HAP-1 (cell line): ENCODE results near the gene MAST4.

Experiments
- DNase-seq, 2 experiments: peaks; one replicate each; pipeline ENCODE4 v3.0.0-alpha.2; 2016 to 2020; ENCODE audit warnings: low spot score in 2 of 2
- H3K27me3 ChIP-seq: fragments of 250-450 bp; sonication (Bioruptor Pico); 2 replicates; pipeline ENCODE4 v1.5.1; 2020; ENCODE audit warnings: low read depth, mild to moderate bottlenecking, moderate library complexity
- H3K36me3 ChIP-seq: fragments of 250-450 bp; sonication (Bioruptor Pico); replicated peaks from 2 replicates; pipeline ENCODE4 v1.5.1; 2020; ENCODE audit warnings: mild to moderate bottlenecking
- H3K4me1 ChIP-seq: fragments of 250-450 bp; sonication (Bioruptor Pico); 2 replicates; pipeline ENCODE4 v1.5.1; 2020; ENCODE audit warnings: mild to moderate bottlenecking
- H3K4me3 ChIP-seq: fragments of 250-450 bp; sonication (Bioruptor Pico); 2 replicates; pipeline ENCODE4 v1.5.1; 2020; ENCODE audit warnings: mild to moderate bottlenecking, moderate library complexity
- H3K9me3 ChIP-seq: fragments of 250-450 bp; sonication (Bioruptor Pico); 2 replicates; pipeline ENCODE4 v1.5.1; 2020; ENCODE audit warnings: mild to moderate bottlenecking, moderate library complexity
- in situ Hi-C: fragments of 300-500 bp; cut with MboI; formaldehyde crosslinking; loops from 3 replicates; pipeline ENCODE4 v1.14.3; 2020; ENCODE audit warnings: low sequenced_read_pairs, inconsistent platforms, mixed read lengths

The MAST4 gene

DNA sequence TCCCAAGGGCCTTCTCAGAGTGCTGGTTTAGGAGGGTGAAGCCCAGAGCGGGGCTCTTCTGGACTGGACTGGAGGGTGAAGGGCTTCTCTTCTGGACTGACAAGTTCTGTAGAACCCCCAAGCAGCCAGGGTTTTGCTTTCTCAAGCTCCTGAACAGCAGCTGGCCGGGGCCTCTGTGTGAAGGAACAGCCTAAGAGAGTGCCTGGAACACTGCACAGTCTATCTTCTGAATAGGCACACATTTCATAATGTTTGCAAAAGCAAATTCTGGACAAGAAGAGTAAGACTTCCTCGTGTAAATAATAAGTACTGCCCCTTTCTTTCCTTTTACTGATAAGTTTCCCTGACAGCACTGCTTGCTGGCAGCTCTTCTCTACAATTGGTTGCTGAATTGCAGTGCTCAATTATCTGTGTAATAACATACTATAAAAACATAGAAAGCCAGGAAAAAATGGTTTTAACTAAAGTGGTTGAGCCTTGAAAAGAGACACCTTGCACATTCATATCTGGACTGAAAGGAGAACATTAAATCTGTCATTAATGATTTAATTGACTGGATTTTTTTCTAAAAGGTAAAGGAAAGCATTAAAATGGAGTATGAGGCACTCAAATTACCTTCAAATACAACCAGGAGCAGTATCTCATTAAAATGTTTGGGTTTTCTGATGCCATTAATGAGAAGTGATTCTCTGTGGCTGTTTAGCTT is 20.5 kb downstream of the MAST4 start:
- peaks cover 8% of the 10 kb centered on the region for H3K27me3 ChIP-seq
- H3K9me3 ChIP-seq: no peaks in the 10 kb centered on the region
- H3K4me3 ChIP-seq: no peak overlapping the region
- no peaks in the 10 kb centered on the region for H3K4me1 ChIP-seq
- in situ Hi-C loops: no loop called here
- H3K36me3 ChIP-seq: no peaks in the 10 kb centered on the region
- no peak for DNase-seq

DNA sequence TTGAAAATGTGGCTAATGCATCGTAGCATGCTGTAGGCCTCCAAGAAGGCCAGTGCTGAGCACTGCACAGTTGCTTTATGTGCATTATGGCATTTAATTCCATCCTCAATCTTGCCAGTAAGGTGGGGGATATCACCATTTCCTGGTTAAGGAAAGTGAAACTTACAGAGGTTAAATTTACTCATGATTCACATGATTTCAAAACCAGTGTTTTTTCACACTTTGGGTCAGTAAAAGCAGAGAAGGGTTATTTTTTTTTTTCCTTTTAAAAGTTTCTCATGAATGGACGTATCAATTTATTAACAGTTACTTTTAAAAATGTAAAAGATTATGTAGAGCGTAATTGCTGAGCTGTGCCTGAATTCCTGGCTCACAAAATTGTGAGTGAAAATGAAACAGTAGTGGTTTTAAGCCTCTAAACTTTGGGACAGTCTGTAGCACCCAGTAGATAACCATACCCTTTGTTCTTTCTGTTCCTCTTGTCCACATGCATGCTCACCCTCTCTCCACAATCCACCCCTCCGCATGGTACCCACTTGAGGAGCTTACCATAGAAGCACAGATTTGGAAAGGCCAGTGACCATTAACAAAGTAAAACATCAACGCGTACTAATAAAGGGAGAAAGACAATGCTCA is 21.2 kb downstream of the MAST4 start:
- Histone ChIP-seq H3K36me3 (no peaks in the 10 kb centered on the region), H3K9me3 (no peaks in the 10 kb centered on the region), H3K4me1 (no peaks in the 10 kb centered on the region), H3K4me3 (no peak overlapping the region), H3K27me3 (peaks cover 8% of the 10 kb centered on the region)
- DNase-seq: no peak
- in situ Hi-C loops: no loop called here

DNA sequence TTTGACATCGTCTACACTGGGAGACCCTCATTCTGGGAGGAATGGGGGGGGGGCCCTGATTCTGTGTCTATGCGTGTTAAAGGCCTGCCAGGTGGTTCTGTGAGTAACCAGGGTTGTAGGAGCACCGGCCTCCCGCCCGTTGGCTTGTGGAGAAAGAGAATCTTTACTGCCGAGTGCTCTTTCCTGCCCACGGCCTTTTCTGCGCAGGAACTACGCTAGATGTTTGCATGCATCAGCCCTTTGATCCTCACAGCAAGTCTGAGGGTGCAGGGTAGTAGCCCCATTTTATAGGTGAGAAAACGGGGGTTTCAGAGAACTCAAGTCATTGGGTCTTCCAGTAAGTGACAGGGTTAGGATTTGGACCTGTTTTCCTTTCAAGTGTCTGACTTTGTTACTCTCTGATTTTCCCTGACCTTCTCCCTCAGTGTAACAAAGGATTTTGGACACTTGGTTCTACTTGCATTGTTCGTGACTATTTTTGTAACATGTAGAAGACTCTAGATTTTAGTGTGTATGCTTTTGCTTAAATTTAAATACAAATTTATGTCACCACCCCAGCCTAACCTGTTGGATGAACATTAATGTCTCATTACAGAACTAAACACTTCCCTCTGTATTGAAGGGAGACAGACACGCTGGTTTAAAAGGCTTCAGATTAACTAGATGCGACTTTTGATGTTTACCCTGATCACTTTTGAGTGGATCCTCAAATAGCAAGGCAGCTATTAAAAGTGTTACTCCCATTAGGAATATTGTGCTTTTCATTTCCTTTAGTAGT is 22.0 kb downstream of the MAST4 start:
- no peak for DNase-seq
- Histone ChIP-seq H3K9me3 (no peaks in the 10 kb centered on the region), H3K27me3 (peaks cover 8% of the 10 kb centered on the region), H3K36me3 (no peaks in the 10 kb centered on the region), H3K4me3 (no peak overlapping the region), H3K4me1 (no peaks in the 10 kb centered on the region)
- in situ Hi-C loops: no loop called here

DNA sequence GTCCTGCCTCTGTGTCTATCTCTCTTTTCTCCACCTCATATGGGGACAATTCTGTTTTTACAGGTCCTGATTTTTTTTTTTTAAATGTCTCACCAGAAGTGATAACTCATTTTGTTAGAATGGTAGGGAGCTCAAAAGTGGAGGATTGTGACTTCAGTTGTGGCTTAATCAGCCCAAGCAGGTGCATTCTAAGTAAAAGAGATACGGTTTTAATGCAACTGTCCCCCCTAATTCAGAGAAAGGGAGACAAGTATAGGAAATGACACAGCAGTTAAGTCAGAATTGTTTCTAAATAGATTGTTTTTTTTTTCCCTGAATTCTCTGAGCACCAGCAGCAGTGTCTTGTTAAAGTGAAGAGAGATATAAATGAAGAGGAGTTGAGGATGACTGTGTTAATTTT is 24.5 kb downstream of the MAST4 start:
- no peaks in the 10 kb centered on the region for H3K4me1 ChIP-seq
- no peaks in the 10 kb centered on the region for H3K36me3 ChIP-seq
- DNase-seq: no peak
- peaks cover 8% of the 10 kb centered on the region for H3K27me3 ChIP-seq
- H3K9me3 ChIP-seq: no peaks in the 10 kb centered on the region
- in situ Hi-C loops: no loop called here
- no peak overlapping the region for H3K4me3 ChIP-seq

DNA sequence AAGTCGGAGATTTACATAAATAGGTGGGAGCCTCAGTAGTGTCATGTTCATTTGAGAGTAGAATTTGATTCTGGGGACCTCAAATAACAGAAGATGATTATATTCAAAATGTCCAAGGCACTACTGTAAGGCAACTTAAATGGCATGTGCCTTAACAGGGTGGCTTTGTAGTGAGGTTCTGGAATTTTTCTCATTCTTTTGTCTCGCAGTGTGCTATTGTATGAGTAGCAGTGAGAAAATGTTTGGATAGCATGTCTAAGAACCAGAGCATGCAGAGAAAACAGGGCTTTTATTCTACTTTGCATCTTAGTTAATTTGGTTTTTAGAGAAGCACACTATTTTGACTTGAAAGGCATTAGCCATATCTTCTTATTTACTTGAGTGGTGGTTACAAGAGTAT is 25.0 kb downstream of the MAST4 start:
- H3K36me3 ChIP-seq: no peaks in the 10 kb centered on the region
- in situ Hi-C loops: no loop called here
- H3K4me1 ChIP-seq: no peaks in the 10 kb centered on the region
- no peak overlapping the region for H3K4me3 ChIP-seq
- H3K9me3 ChIP-seq: no peaks in the 10 kb centered on the region
- H3K27me3 ChIP-seq: peaks cover 8% of the 10 kb centered on the region
- DNase-seq: no peak

DNA sequence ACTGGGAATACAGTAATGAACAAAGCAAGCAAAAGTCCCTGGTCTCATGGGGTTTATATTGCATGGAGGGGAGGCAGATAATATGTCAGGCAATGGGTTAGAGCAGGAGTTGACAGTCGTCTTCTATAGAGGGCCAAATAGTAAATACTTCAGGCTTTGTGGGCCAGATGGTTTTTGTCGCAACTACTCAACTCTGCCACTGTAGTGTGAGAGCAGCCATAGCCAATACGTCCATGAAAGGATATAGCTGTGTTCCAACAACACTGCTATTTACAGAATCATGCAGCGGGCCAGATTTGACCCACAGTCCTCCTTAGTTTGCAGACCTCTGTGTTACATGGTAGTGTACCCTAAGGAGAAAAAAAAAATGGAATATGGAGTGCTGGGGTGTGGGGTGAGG is 25.5 kb downstream of the MAST4 start:
- no peak for DNase-seq
- in situ Hi-C loops: no loop called here
- Histone ChIP-seq H3K4me3 (no peak overlapping the region), H3K4me1 (no peaks in the 10 kb centered on the region), H3K27me3 (peaks cover 7% of the 10 kb centered on the region), H3K36me3 (no peaks in the 10 kb centered on the region), H3K9me3 (no peaks in the 10 kb centered on the region)

DNA sequence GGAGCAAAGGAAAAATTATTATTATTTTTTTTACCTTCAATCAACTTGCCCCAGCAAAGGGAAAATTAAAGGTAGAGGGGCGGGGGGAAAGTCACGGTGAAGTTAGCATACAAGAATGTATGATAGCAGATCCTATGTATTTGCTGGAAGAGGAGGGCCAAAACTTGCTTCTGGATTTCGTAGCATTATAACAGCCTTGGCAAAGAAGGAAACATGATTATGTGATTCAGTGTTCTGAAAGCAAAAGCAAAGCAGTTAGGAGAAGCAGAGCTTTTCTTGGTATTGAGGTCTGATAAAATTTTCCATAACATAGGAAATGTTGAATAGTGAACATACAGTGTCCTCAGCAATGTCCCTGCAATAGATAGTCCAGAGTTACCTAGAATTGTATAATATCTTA is 32.4 kb downstream of the MAST4 start:
- no peaks in the 10 kb centered on the region for H3K36me3 ChIP-seq
- H3K4me1 ChIP-seq: no peaks in the 10 kb centered on the region
- no peak for DNase-seq
- in situ Hi-C loops: no loop called here
- H3K4me3 ChIP-seq: no peak overlapping the region
- H3K9me3 ChIP-seq: no peaks in the 10 kb centered on the region
- peaks cover 2% of the 10 kb centered on the region; the same call in 1 of the 2 replicates for H3K27me3 ChIP-seq

DNA sequence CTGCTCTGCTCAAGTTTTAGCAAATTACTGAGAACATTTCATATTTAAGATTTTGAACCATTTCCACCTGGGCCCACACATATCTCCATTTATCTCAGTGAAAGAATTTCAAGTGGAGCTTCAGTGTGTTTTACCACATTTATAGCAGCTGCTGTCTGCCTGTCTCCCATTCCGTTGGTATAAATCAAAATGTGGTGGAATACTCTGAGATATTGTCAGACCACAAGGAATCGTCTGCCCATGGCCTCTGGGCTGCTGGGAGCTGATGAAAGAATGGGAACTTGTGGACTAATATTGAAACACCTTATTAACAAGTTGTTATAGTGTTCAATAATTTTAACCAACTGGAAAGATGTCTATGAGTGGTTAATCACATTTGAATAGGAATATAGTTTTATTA is 33.3 kb downstream of the MAST4 start:
- H3K36me3 ChIP-seq: no peaks in the 10 kb centered on the region
- H3K9me3 ChIP-seq: no peaks in the 10 kb centered on the region
- no peak for DNase-seq
- no peak overlapping the region for H3K4me3 ChIP-seq
- no peaks in the 10 kb centered on the region for H3K4me1 ChIP-seq
- in situ Hi-C loops: no loop called here
- H3K27me3 ChIP-seq: peaks cover 2% of the 10 kb centered on the region; the same call in 1 of the 2 replicates

DNA sequence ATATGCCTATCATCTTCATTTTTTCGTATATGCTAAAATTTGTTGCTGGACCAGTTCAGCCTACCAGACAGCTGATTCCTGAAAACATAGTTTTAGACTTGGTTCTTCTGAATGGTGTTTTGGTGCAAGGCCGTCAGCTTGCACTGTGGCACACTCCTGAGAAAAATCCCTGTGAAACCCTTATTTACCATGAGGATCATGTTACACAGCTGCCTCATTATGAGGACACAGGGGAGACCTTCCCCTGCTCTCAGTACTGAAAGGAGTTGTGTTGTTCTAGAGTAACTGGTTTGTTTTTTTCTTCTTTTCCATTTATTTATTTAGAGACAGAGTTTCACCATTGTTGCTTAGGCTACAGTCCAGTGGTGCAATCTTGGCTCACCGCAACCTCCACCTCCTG is 37.6 kb downstream of the MAST4 start:
- in situ Hi-C loops: no loop called here
- Histone ChIP-seq H3K27me3 (no peaks in the 10 kb centered on the region), H3K9me3 (no peaks in the 10 kb centered on the region), H3K4me3 (no peak overlapping the region), H3K36me3 (no peaks in the 10 kb centered on the region), H3K4me1 (no peaks in the 10 kb centered on the region)
- DNase-seq: no peak

DNA sequence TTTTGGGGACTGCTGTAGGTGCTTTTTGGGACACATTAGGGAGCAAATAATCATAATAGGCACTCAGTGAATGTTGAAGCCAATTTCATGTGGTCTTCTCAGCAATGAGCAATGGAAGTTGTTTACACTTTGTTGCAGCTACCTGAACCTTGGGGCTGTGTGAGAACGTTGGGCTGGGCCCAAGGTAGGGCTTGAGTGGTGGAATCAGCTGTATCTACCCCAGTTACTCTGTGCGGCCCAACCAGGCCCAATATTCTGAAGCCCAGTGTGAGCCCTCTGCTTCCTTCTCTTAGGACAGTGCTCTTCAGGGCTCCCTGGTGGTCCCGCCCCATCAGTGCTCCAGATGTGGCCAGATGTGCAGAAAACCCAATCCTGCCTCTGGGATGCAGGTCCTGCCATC is 38.4 kb downstream of the MAST4 start:
- no peaks in the 10 kb centered on the region for H3K9me3 ChIP-seq
- no peaks in the 10 kb centered on the region for H3K27me3 ChIP-seq
- no peak overlapping the region for H3K4me3 ChIP-seq
- in situ Hi-C loops: no loop called here
- no peak for DNase-seq
- no peaks in the 10 kb centered on the region for H3K4me1 ChIP-seq
- H3K36me3 ChIP-seq: no peaks in the 10 kb centered on the region

DNA sequence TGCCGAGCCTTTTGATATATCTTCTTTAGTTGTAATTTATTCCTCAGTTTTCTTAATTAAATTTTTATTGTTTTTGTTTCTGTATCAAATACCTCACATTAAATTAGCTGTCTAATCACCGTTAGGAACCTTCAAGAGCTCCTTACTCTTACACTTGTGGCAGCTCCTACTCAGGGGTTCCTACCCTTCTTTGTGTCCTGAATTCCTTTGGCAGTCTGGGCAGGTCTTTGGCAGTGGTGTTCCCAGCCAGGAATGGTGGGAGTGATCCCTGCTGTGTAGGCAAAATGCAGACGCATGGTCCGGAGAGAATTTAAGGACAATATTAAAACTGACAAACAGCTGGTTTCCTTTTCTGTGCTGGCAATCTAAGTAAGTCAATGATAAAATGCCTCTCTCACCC is 41.8 kb downstream of the MAST4 start:
- in situ Hi-C loops: no loop called here
- H3K4me3 ChIP-seq: no peak overlapping the region
- no peaks in the 10 kb centered on the region for H3K4me1 ChIP-seq
- H3K27me3 ChIP-seq: no peaks in the 10 kb centered on the region
- DNase-seq: no peak
- H3K36me3 ChIP-seq: no peaks in the 10 kb centered on the region
- no peaks in the 10 kb centered on the region for H3K9me3 ChIP-seq

DNA sequence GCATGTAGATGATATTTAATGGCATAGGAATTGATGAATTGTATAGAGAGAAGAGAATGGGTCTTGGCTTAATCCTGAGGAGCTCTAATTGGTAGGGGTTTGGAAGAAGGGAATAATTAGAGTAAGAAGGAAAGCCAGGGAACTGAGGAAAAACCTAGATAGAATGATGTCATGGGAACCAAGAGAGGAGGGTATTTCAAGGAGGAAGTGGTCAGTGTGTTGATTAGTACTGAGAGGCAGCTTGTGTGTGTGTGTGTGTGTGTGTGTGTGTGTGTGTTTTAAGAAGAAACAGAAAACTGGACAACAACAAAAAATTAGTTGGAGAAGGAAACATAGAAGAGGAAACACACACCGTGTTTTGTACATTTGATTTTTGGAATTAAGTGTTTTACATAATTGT is 42.8 kb downstream of the MAST4 start:
- no peaks in the 10 kb centered on the region for H3K9me3 ChIP-seq

DNA sequence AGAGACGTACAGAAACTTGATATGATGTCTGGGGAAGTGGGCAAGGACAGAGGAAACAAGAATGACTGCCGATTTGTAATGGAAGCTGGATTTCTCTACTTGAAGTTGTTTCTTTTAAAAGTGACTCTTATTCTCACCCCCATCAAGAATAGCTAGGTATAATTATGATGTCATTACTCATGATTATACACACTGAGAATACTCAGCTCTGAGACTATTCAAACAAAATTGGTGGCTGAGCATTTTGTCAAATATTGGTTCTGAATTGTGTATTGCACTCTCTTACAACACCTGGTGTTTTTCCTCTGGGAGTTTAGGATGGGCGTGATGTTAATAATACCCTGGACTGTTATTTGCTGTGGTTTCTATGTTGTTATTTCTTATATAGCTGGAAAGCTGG is 46.3 kb downstream of the MAST4 start:
- H3K36me3 ChIP-seq: no peaks in the 10 kb centered on the region
- H3K4me3 ChIP-seq: no peak overlapping the region
- in situ Hi-C loops: no loop called here
- no peaks in the 10 kb centered on the region for H3K9me3 ChIP-seq
- H3K27me3 ChIP-seq: peaks cover 2% of the 10 kb centered on the region; the same call in 1 of the 2 replicates
- no peak for DNase-seq
- H3K4me1 ChIP-seq: no peaks in the 10 kb centered on the region

More for the DNA sequence above, 42.8 kb downstream of the MAST4 start:
- H3K36me3 ChIP-seq: no peaks in the 10 kb centered on the region
- no peaks in the 10 kb centered on the region for H3K4me1 ChIP-seq
- DNase-seq: no peak
- H3K27me3 ChIP-seq: no peaks in the 10 kb centered on the region
- no peak overlapping the region for H3K4me3 ChIP-seq
- in situ Hi-C loops: no loop called here

DNA sequence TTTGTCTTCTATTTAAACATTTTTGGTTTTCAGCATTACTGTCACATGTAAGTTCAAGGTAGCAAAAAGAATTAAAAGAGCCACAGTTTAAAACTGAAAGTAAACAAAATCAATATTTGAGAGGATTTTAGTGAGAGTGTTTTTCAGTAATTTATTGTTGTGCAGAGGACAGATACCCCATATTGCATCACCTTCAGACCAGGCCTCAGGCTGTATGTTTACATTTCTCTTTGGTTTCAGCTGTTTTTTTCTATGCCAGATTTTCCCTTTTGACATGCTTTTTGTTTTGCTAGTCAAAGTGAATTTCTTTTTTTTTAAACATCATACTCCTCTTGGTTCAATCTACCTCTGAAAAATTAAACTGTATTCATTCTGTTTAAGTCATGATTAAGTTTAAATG is 47.2 kb downstream of the MAST4 start:
- Histone ChIP-seq H3K36me3 (no peaks in the 10 kb centered on the region), H3K27me3 (peaks cover 2% of the 10 kb centered on the region; the same call in 1 of the 2 replicates), H3K9me3 (no peaks in the 10 kb centered on the region), H3K4me3 (no peak overlapping the region), H3K4me1 (no peaks in the 10 kb centered on the region)
- DNase-seq: no peak
- in situ Hi-C loops: no loop called here
